Spinal cord (tissue), 10 donors: ENCODE data around the gene CATSPER2. TPM values are rescaled to one million over a fixed set of nuclear protein-coding genes. Genes with fewer than 3 reads are reported as not detected.
"Not testable (repeated sequence)": the region's sequence is repeated elsewhere in the genome, so short reads cannot be mapped to it uniquely, and the experiment has no call there.

Experiments
- DNase-seq, 6 donors: peaks; one replicate each; pipeline versions ENCODE4 v3.0.0 to v3.0.0-alpha.2; 2013 to 2015; ENCODE audit warnings: low spot score in 6 of 6, low read depth in 4 of 6
- H3K27ac ChIP-seq: one replicate; pipeline ENCODE4 v1.5.1; 2013; ENCODE audit warnings: low read depth, low read length, control low read depth
- H3K27me3 ChIP-seq: one replicate; pipeline ENCODE4 v1.6.1; 2013; ENCODE audit warnings: low read length; ENCODE audit not compliant: control insufficient read depth, insufficient read depth
- H3K36me3 ChIP-seq: one replicate; pipeline ENCODE4 v1.6.1; 2013; ENCODE audit warnings: low read length; ENCODE audit not compliant: control insufficient read depth, insufficient read depth
- H3K4me1 ChIP-seq: one replicate; pipeline ENCODE4 v1.6.1; 2013; ENCODE audit warnings: low read length; ENCODE audit not compliant: control insufficient read depth, insufficient read depth
- H3K4me3 ChIP-seq: one replicate; pipeline ENCODE4 v1.5.1; 2013; ENCODE audit warnings: low read depth, low read length, control low read depth
- H3K9me3 ChIP-seq: one replicate; pipeline ENCODE4 v1.6.1; 2013; ENCODE audit warnings: low read length; ENCODE audit not compliant: control insufficient read depth, insufficient read depth
- WGBS: methylation state at CpG from one replicate; pipeline ENCODE4 v1.1.5; 2013; ENCODE audit warnings: missing lambda C conversion rate; ENCODE audit not compliant: insufficient coverage; 5-methylcytosine and 5-hydroxymethylcytosine counted together
- polyA plus RNA-seq, 2 donors: library from polyadenylated mRNA; unstranded; fragments of 120-200 nt; gene quantifications; one replicate each; pipeline ENCODE4 v1.2.1, GENCODE V29; 2013; ENCODE audit not compliant: insufficient read length in 2 of 2
- total RNA-seq, 2 donors: library from RNA; depleted of rRNA in 1 of 2; stranded (reverse); fragments of 120-200 nt in 1 of 2; fragments of >200 nt in 1 of 2; gene quantifications; one replicate each; pipeline versions ENCODE4 v1.2.3 to v1.2.4, GENCODE V29; 2013 to 2014
- donor health status: healthy.

CATSPER2 gene
- total and polyA plus RNA-seq, 4 donors = 2.6 to 15.6 (median 6.3) TPM

DNA sequence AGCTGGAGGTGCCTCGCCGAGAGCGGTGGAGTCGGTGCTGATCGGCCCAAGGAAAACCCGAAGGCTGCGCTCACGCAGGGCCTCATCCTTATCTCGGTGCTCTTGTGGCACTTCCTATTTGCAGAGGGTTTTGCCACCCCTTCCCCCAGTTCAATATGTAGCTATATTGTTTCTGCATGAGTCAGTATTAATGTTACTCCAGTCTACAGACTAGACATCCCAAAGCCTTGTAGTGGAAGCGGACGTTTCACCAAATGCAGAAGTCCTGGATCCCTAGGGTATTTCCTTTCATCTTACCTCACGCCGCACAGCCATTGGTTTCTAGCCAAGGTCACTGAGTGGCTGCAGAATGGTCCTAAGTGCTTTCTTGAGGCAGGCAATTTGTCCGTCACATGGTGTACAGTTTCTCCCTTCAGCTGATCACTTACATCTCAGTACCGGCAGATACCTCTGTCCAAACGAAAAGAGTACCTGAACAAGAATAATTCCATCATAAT is 834 bp upstream of the CATSPER2 start:
- WGBS = 89% methylated on average over 3 of the region's 16 CpGs
- not testable (repeated sequence) for H3K27me3 ChIP-seq, H3K4me3 ChIP-seq, H3K9me3 ChIP-seq, H3K4me1 ChIP-seq, DNase-seq, H3K27ac ChIP-seq
- H3K36me3 ChIP-seq = peaks cover 14% of the 10 kb centered on the region

GRCh38 chr15:43638464-43639204 is 10.0 kb downstream of the CATSPER2 start:
- not testable (repeated sequence) for H3K27me3 ChIP-seq, H3K4me3 ChIP-seq, DNase-seq, H3K9me3 ChIP-seq, H3K4me1 ChIP-seq, H3K27ac ChIP-seq, H3K36me3 ChIP-seq
- WGBS = 93% methylated on average over 6 of the region's 8 CpGs

GRCh38 chr15:43626937-43627336 is 21.7 kb downstream of the CATSPER2 start:
- not testable (repeated sequence) for H3K27ac ChIP-seq, H3K27me3 ChIP-seq, H3K4me3 ChIP-seq, H3K36me3 ChIP-seq, DNase-seq, H3K9me3 ChIP-seq, H3K4me1 ChIP-seq

- H3K9me3 ChIP-seq = no peaks in the 10 kb centered on the region
- DNase-seq = no peak
- no peaks in the 10 kb centered on the region for H3K4me1 ChIP-seq
- H3K36me3 ChIP-seq = no peaks in the 10 kb centered on the region
- WGBS = 52% methylated on average over 3 of the region's 5 CpGs
- H3K4me3 ChIP-seq = no peak overlapping the region
- no peaks in the 10 kb centered on the region for H3K27me3 ChIP-seq
- H3K27ac ChIP-seq = no peak overlapping the region
Observed at GRCh38 chr15:43625106-43625505, 23.5 kb downstream of the CATSPER2 start.

DNA sequence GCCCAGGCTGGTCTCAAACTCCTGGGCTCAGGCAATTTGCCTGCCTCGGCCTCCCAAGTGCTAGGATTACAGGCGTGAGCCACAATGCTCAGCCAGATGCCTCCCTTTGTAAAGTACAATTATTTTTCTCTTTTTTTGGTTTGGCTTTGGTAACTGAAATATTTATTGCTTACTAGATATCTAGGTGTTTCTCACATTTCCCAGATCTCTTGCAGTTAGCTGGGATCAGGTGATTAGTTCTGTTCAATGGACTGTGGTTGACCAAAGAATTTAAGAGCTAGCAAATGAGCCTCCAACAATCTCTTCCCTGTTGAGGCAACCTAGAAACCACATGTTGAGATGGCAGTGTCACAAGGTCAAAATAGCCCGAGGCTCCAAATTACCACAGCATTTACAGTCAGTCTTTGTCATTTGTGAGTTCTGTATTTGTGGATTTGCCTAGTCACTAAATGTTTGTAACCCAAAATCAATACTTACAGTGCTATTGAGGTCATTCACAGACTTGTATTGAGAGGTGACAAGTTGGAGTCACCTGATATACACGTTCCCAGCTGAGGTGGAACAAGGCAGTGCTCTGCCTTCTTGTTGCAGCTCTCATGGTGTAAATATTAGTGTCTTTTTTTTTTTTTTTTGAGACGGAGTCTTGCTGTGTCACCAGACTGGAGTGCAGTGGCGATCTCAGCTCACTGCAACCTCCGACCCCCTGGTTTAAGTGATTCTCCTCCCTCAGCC is 26.4 kb downstream of the CATSPER2 start:
- no CpG with 5 or more reads among the region's 7 CpGs for WGBS

DNA sequence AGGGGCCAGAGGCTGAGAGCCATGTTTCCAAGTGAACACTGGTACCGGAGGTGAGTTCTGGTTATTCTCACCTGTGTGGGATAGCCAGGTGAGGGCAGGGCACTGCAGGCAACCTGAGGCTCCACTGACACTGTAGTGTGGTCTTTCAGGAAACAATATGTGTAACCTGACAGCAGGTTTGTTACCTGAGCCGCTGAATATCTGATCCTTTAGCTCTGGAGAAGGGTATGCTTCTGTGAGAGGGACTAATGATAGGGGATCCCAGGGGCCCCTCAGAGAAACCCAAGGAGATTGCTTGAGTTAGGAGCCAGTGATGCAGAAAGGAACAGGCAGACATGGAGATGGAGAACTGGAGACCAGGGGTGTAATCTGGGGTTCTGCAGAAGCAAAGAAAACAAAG is 29.9 kb downstream of the CATSPER2 start, which contains the start of gene STRC:
Gene STRC, minus strand, starts transcription at position 101 of the 400 bp plus-strand sequence. Its CDS starts 78 bp downstream, at position 23.
- H3K27ac ChIP-seq, H3K36me3 ChIP-seq, DNase-seq, H3K4me3 ChIP-seq, H3K4me1 ChIP-seq, H3K27me3 ChIP-seq, H3K9me3 ChIP-seq: not testable (repeated sequence)
- WGBS = no CpG with 5 or more reads among the region's 2 CpGs

More for the DNA sequence above, 26.4 kb downstream of the CATSPER2 start:
- H3K27ac ChIP-seq, H3K4me1 ChIP-seq, H3K27me3 ChIP-seq, DNase-seq, H3K36me3 ChIP-seq, H3K9me3 ChIP-seq, H3K4me3 ChIP-seq: not testable (repeated sequence)

DNA sequence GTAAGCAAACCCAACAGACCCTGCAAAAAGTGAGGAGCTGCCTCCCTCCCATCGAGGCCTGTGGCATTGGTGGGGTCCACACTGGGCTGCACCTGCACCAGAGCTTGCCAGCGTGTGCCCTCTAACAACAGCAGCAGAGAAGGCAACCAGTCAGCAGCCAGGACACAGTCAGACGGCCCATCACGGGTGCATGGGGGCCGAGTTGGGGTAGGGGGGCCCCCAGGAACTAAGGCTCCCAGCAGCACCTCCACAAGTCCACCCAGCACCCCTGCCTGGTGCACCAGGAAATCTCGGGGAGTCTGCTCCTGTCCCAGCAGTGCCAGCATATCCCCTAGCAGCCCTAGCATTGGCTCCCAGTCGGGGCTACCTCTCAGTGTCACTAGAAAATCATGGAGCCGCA is 30.9 kb downstream of the CATSPER2 start:
- no CpG with 5 or more reads among the region's 8 CpGs for WGBS
- not testable (repeated sequence) for H3K9me3 ChIP-seq, H3K27me3 ChIP-seq, H3K36me3 ChIP-seq, DNase-seq, H3K4me3 ChIP-seq, H3K27ac ChIP-seq, H3K4me1 ChIP-seq

DNA sequence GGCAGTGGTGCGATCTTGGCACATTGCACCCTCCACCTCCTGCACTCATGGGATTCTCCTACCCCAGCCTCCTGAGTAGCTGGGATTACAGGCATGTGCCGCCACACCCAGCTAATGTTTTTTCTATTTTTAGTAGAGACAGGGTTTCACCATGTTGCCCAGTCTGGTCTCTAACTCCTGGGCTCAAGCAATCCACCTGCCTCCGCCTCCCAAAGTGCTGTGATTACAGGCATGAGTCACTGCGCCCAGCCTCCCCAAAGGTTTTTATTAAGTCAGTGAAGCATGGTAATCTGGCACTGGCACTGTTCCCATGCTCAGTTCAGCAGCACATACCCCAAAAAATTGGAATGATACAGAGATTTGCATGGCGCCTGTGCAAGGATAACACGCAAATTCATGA is 46.4 kb downstream of the CATSPER2 start:
- H3K4me1 ChIP-seq, H3K9me3 ChIP-seq, H3K27me3 ChIP-seq, H3K4me3 ChIP-seq, H3K27ac ChIP-seq, H3K36me3 ChIP-seq: not testable (repeated sequence)
- peak in 1 of 6 donors; percentile 27 for DNase-seq
- 79% methylated on average over 3 of the region's 6 CpGs for WGBS

DNA sequence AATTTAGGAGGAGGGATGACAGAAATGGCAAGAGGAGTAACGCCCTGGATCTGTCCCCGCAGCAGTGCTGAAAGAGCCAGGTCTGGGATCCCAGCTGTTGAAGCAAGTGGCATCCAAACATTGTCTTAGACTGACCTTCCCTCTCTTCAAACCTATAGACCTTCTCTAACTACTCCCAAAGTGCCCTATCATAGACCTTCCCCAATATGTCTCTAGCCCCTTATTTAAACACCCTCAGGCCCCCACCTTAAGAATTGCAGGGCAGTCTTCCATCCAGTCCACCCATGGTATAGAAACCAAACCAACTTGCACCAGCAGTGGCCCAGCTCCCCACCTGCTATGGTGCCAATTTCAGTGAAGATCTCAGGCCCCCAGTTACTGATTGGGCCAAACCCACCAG is 48.4 kb downstream of the CATSPER2 start:
- not testable (repeated sequence) for H3K27ac ChIP-seq, H3K4me3 ChIP-seq, DNase-seq, H3K27me3 ChIP-seq, H3K4me1 ChIP-seq, H3K36me3 ChIP-seq, H3K9me3 ChIP-seq
- no CpG with 5 or more reads among the region's 2 CpGs for WGBS

DNA sequence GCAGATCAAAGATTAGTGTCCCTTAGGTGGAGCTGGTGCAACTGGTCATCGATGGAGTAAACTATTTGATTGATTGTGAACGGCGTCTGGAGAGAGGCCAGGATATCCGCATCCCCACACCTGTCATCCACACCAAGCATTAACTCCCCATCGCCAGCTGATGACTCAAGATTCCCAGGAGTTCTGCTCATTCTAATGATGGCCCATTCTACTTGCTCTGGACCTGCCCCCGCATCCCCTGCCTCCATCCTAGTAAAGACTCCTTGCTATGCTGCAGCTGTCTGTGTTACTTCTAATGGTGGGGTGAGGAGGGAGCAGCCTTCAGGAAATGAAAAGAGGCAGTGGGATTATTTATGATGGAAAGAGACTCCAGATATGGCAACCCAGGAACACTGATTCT is 49.5 kb downstream of the CATSPER2 start:
- H3K36me3 ChIP-seq, H3K27me3 ChIP-seq, H3K9me3 ChIP-seq, DNase-seq, H3K27ac ChIP-seq, H3K4me1 ChIP-seq, H3K4me3 ChIP-seq: not testable (repeated sequence)
- WGBS = no CpG with 5 or more reads among the region's 6 CpGs
